Cerebellar cortex (tissue), 1 donor: ENCODE results near the gene ACOT7.
A peak's percentile ranks its signal among the peaks of the same experiment; 100 is the strongest.

Experiments used
- DNase-seq: peaks from one replicate; pipeline ENCODE4 v3.0.0-alpha.2; 2015; ENCODE audit warnings: low spot score

The ACOT7 gene

DNA sequence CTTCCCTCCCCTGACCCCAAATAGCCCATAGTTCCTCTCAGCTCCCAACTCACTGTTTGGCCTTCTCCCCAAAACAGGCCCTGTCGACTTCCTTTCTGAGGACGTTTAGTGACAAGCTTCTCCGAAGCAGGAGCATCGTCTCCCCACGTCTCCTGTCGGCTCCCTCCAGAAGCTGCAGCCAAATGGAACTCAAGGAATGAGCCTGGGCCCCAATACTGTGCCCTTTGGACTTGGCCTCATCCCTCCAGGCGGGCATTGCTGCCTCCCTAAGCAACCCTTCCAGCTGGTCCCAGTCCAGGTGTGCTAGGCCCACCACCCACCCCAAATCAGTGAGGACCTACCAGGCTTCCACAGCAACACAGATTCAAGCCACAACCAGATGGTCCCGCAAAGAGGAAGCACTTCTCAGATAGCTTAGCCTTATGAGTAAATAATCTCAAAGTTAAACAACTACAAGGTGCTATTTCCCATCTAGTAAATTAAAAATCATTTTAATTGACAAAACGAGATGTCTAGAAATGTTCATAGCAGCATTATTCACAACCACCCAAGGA is 33.0 kb downstream of the ACOT7 start:
- DNase-seq: no peak

DNA sequence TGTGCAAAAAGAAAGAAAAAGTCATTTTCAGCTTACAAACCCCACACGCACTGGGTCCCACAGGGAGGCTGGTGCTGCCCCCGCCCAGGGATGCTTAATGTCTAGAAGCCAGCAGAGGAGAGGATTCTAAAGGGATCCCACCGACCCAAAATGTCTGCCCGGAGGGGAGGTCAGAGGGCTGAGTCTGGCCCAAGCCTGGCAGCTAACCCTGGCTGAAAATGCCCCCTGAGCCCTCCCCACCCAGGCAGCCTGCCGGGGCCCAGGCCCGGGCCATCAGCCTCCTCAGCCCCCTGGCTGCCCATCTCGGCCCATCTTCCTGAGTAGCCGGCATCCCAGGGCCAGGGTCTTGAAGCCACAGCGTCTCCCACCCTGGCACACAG is 33.5 kb downstream of the ACOT7 start:
- no peak for DNase-seq

DNA sequence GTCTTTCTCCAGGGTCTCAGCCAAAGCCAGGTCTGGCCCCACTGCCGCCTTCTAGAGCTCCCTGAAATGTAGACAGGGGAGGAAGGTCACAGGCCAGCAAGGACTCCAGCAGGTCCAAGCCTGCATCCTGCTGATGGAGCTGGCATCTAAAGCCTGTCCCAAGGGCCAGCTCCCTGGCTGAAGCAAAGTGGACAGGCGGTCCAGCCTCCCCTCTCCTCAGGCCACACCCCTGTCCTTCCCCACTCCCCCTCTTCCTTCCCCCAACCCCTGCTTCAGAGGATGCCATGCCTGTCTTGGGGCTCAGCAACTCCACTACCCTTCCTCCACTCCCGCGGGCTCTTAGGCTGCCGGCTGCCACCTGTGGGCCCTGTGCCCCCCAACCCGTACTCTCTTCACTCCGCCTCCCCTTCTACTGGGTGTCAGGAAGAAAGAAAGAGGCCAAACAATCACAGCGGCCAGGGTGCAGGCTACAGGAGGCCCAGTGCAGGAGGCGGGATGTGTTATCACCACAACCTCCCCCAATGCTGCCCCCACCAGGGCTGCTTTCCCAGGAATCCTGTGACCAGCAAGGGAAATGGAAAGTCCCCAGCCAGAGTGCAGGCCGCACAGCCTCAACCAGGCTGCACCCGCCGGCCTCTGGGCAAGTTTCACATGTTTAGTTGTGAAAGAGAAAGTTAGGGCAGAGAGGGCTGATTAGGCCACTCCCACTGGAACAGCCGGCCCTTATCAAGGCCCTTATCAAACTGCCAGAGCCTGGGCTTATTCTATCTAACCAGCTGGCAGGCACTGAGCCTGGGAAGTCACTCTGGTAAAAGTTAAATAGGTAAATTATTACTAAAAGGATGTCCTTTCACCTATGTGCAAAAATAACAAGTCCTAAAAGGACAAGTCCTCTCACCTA is 34.1 kb downstream of the ACOT7 start:
- no peak for DNase-seq

DNA sequence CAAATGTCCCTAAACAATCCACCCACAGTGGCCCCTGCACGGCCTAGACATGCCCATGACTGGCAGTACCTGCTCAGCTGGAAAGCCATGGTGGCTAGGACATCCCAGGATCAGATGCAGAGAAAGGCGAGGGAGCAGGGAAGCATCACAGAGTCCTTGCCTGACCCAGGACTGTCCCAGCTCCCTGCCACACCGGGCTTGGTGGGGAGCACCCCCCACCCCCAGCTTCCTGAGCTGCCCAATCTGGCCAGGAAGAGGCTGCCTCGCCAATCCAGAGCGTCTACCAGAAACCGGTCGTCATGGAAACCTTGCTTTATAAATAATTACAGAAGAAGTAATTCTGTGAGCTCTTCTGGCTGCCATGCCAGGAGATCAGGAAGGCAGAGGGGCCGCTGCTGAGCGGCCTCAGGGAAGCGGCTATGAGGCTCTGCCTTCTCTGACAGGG is 34.8 kb downstream of the ACOT7 start:
- no peak for DNase-seq

DNA sequence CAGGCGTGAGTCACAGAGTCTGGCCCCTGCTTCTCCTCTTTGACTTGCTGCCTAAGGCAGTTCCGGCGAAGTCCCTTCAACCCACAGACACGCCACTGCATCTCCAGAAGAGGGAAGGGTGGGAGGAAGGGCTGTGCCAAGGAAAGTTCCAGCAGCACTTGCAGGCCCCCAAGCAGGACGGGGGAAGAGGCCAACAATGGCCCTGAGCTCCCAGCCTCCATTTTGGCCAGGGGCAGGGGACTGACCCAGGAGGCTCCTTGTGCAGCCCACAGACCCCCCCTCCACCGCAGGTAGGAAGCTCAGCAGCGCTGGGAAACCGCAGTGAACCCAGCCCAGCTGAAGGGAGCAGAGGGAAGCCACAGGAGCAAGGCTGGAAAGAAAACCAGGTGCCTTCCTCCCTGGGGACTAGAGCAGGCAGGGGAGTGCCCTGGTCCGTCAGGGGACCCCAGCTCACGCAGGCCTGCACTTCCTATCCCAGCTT is 35.4 kb downstream of the ACOT7 start:
- no peak for DNase-seq

DNA sequence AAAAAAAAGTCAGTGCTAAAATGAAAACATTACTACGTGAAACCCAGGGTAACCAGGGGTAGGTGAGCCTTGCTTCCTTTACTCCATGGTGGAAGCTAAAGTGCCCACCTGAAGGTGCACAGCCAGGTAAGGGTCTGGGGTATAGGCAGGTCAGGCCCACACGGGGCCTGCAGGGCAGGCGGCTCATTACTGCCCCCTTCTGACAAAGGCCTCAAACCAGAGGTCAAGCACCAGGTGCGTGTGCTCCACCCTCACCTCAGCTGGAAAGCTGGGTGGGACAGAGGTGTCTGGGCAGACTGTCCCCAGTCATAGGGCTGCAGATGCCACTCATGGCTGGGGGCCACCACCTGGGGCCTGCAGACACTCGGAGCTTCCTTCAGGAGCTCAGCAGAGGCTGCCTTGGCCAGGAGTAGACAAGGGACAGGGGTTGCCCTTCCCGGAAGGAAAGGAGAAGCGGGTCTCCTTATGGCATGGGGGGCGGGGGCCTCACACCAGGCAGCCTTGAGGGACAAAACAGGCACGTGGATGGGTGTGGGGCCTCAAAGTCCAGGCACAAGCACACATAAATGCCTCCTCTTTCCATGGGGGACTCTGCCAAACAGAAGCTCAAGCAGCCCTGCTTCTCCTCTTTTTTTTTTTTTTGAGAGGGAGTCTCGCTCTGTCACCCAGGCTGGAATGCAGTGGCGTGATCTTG is 36.2 kb downstream of the ACOT7 start:
- no peak for DNase-seq

DNA sequence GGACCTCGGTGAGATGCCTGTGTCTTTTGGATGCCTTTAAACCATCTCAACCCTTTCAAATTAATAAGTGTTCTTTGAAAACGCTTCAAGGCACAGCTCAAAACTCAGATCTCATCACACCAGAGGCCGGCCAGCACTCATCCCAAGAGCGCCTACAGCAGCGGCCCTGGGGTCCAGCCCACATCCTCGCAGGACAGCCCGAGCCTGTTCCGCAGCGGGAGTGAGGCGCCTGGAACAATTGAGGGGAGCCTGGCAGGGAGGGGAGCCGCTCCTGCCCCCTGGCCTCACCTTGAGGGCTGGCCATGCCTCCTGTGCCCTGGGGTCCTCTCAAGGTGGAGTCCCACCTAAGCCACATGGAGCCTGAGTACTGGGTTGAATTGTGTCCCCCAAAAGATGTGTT is 37.9 kb downstream of the ACOT7 start:
- no peak for DNase-seq

DNA sequence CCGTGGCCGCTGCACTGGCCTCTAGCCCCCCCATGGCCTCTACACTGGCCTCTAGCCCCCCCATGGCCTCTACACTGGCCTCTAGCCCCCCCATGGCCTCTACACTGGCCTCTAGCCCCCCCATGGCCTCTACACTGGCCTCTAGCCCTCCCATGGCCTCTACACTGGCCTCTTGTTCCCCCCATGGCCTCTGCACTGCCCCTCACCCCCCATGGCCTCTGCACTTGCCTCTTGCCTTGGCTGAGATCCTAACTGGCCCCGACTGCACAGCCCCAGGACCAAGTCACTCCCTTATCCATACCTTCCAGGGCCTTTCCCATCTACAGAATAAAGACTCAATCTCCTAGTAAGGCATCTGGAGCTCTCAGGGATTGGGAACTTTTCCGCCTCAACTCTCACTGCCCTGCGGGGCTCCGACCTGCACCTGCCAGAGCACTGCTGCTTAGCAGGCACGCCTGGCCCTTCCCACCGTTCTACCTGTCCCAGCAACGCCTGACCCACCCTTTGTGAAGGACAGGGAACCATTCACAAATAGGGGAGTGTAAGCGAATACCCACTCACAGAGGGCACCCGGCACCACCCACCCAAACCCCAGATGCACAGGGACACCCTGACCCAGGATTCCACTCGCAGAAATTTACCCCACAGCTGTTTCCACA is 38.8 kb downstream of the ACOT7 start:
- DNase-seq: no peak

DNA sequence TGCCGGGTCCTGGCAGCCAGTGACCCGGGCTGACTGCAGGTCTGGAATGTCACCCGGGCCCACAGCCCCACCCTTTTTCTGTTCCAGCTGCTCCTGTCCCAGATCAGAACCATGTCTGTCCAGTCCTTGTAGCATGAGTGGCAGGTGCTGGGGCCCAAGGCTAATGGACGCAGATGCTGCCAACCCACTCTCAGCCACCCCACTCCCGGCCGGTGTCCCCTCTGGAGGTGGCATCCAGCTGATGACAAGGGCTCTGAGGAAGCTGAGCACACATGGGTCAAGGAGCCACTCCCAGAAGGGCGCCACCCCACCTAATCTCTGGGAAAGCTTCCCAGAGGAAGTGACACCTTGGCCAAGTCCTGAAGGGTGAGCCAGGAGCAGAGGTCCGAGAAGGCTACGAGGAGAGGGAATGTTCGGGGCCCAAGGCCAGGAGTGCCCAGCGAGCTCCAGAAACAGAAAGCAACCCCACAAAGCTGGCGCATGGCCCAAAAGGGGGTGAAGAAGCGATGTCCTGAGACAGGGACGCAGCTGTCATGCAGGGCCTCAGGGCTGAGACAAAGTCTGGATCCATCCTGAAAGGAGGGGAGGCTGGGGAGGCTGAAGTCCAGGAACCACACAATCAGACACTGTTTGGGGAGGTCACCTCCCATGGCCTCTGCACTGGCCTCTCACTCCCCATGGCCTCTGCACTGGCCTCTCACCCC is 39.5 kb downstream of the ACOT7 start:
- no peak for DNase-seq

DNA sequence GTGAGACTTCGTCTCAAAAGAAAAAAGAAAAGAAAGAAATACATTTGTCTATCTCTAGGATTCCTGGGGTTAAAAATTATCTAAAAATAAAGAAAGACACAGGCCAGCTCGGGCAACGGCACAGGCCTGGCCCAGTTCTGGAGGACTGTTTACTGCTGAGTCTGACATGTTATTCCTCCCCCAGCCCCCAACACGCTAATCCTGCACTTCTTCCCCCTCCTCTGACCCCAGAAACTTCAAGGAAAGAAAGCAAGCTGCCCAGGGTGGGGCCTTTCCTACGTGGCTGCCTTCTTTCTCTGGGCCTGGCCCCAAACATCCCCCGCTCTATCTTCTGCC is 40.0 kb downstream of the ACOT7 start:
- no peak for DNase-seq

DNA sequence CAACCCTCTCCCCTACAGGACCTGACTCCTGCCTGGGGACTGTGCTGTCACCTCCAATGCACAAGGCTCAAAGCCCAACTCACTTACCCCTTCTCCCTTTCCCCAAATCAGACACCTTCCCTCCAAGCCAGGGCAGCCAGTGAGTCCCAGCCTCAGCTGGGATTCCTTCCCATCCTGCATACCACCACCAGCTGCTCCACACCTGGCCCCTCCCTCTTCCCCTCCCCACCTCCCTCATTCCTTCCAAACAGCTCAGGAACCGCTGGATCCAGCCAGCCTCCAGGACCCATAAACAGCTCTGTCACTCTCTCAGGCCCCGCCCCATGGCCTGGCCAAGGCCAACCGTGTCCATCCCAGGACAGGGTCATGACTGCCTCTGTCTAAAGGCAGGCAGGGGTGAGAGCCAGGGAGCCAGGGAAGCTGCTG is 41.4 kb downstream of the ACOT7 start:
- DNase-seq: no peak

DNA sequence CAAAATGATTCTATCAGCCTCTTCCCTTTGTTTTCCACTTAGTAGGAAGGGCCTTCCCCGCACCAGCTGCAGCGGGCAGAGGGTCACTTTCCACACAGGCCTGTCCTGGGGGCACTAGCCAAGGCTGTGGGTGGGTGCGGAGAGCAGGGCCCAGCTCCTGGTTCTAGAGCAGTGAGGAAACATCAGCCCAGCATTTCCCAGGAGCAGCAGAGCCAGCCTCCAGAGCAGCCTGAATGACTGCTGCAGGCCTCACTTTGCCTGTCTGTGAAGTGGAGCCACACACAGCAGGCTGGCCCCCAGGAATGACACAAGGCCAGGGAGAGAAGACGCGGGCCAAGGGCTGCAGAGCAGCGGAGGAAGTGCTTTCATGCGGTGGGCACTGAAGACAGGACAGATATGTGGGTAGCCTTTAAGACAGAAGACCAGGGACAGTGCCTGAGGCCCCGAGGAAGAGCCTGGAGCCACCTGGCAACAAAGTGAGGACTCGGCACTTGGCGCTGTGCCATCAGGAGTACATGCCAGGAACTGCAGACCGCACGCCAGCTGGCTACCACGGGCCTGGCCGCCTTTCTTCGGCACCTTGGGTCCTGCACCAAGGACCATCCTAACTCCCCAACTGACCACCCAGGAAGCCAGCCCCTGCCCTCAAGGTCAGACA is 42.0 kb downstream of the ACOT7 start:
- DNase-seq: peak; percentile 87

DNA sequence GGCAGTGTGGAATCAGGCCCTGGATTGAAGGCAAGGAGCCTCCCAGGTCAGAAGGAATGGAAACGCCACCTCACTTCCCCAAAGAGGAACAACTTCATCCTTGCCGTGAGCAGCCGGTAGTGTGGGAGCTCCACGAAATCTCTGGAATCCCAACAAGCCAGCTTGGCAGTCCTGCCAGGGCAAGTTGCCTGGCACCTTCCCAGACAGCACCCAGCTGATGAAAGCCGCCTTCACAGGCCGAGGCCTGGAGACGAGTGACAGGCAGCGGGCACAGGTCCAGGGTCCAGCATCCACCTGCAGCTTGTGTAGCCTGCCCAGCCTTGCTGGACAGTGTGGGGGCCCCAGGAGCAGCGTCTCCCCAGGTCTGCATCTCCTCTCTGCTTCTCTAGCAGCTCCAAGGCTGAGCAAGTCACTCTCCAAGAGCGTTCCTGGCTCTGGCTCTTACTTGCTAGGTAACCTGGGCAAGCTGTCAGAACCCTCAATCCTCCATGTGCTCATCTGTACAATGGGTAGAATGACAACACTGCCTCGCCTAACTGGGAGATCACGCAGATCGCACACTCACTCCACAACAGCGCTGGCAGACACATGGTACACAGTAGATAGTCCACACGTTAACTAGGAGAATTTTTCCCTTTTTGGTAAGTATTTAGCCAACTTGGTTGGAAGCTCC is 43.0 kb downstream of the ACOT7 start:
- peak; percentile 79 for DNase-seq

DNA sequence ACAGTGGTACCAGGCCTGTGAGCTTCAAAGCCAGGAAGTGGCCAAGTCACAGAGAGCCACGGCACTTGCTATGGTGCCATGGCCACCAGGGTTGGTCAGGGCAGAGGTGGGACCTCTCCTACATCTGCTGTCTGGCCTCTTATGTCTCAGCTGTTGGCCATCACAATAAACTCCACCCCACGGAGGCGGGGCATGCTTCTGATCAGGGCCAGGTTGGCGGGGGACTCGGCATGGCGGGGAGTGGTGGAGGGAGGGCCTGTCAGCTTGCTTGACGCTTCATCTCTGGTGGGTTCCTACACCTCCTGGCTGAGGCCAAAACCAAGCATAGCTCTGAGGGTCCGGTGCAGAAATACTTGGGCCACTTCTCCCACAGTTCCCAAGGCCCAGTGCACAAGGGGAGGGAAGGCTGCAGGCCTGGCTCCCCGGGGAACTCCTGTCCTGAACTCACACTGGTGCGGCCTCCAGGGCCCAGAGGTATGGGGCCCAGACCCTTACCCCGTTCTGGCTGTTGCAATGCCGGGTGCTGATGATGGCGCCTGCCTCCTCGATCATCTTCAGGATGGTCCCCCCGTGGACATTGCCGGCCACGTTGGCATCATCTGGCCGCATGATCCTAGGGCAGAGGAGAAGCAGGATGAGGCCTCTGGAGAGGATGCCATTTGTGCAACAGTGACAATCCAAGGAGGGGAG is 44.2 kb downstream of the ACOT7 start:
- DNase-seq: no peak

DNA sequence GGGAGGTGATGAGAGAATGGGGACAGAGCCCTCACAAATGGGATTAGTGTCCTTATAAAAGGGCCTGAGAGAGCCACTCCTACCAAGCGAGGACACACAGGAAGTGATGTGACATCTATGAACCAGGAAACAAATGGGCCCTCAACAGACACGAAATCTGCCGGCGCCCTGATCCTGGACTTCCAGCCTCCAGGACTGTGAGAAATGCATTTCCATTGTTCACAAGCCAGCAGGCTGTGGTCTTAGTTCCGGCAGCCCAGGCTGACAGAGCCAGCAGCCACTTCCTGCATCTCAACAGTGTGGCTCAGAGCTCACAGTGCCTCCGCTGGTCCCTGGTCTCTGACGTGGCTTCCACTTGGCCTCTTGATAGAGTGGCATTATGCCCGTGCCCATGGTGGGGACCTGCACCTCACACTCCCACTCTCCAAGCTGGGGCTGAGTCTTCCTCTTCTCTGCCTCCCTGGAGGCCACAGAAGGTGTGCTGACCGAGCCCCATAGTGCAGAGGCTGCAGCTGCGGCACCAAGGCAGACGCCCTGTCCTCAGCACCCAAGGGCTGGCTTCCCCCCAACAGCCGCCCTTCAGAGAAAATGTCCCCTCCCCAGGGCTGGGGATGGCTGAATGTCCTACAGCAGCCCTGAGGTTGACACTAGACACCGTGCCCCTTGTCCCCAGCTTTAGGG is 44.9 kb downstream of the ACOT7 start:
- no peak for DNase-seq

DNA sequence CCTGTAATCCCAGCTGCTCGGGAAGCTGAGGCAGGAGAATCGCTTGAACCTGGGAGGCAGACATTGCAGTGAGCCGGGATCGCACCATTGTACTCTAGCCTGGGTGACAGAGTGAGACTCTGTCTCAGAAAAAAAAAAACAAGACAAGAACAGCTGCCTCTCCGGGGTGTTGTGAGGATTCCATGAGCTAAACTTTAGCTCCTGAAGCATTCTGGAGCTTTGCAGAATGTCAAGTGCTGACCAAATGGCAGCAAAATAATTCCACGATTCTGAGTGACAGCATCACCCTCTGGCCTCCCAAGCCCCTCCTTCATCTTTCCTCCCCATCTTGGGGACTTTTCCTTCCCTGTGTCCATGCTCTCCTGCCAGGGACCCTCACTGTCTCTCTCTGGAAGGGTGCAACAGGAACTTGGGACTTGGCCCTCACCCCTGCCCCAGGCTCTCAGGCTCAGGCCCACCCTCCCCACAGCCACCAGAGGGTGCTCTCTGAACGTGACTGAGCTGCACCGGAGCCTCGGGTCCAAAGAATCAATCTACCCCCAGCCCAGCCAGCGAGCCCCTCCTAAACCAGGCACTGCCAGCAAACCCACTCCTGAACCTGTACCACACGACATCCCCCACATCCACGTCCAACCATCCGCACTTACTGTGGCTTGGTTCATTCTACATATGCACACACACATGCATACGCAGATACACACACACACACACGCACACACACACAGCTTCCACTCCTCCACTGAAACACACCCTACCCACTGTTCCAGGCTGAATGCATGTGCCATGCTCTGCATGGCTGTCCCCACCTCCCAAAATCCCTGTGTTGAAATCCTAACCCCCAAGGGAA is 45.7 kb downstream of the ACOT7 start:
- DNase-seq: no peak

DNA sequence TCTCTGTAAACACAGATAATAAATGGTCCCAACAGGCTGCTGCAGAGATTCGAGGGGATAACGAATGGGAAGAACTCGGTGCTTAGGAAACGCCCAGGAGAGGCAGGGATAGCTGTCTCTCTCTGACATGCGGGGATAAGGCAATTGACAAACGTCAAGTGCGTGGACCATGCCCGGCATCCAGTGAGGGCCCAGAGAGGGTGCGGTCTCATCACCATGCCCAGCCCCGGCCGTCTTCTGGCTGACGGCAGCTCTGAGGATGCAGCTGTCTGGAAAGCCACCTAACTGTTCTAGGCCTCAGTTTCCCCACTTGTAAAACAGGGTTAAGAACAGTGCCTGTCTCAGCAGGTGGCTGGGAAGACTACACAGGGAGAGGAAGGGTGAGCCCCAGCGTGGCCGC is 48.1 kb downstream of the ACOT7 start:
- DNase-seq: no peak

DNA sequence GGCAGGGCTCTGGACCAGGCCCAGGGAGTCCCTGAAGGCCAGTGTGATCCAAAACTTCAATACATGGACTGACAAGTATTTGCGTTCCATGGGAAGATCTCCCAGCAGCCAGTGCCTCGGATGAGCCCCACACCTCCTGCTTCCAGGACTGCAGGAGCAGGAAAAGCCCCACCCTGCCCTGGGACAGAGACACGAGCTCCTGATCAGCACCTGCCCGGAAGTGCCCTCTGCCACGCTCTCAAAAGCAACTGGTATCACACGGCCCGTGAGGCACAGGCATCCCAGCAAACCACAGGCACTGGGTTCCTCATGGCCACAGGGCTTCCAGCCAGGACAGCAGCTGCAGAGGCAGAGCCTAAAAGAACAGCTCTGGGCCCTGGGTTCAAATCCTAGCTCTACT is 48.6 kb downstream of the ACOT7 start:
- no peak for DNase-seq
